DND-41 (cell line): ENCODE results near the gene GNLY.
"Not testable (repeated sequence)": the region's sequence is repeated elsewhere in the genome, so short reads cannot be mapped to it uniquely, and the experiment has no call there.

Experiments
- ATAC-seq: fragments of 200-7000 bp; cut with Tn5 transposase; 3 replicates; pipeline ENCODE4 v1.9.1; 2021; ENCODE audit warnings: low read depth; ENCODE audit not compliant: insufficient read depth
- DNase-seq: peaks from one replicate; pipeline ENCODE4 v3.0.0-alpha.2; 2020
- H2AFZ ChIP-seq: 2 replicates; pipeline ENCODE4 v1.6.0; 2012; ENCODE audit warnings: low read depth, low read length
- H3K27ac ChIP-seq: 2 replicates; pipeline ENCODE4 v1.5.1; 2012; ENCODE audit warnings: low read length, inconsistent platforms
- H3K27me3 ChIP-seq: fragments of 200-600 bp; sonication (generic); 2 replicates; pipeline ENCODE4 v1.6.0; 2012; ENCODE audit warnings: low read length, mild to moderate bottlenecking, inconsistent platforms; ENCODE audit not compliant: insufficient read depth, poor library complexity
- H3K36me3 ChIP-seq: 2 replicates; pipeline ENCODE4 v1.5.1; 2012; ENCODE audit warnings: low read length, inconsistent platforms; ENCODE audit not compliant: insufficient read depth
- H3K4me1 ChIP-seq: 2 replicates; pipeline ENCODE4 v1.5.1; 2012; ENCODE audit warnings: mild to moderate bottlenecking, low read length; ENCODE audit not compliant: insufficient read depth
- H3K4me2 ChIP-seq: 2 replicates; pipeline ENCODE4 v1.6.0; 2012; ENCODE audit warnings: mild to moderate bottlenecking, moderate library complexity, low read length, inconsistent platforms; ENCODE audit not compliant: insufficient read depth
- H3K4me3 ChIP-seq, 2 experiments: fragments of 200-600 bp in 1 of 2; shearing (Covaris generic) in 1 of 2; 2 replicates each; pipeline ENCODE4 v1.5.1; 2012 to 2016; ENCODE audit warnings: inconsistent platforms in 2 of 2, low read length in 2 of 2, mild to moderate bottlenecking in 2 of 2, low read depth in 1 of 2, moderate library complexity in 1 of 2
- H3K79me2 ChIP-seq: 2 replicates; pipeline ENCODE4 v1.6.0; 2012; ENCODE audit warnings: low read length, inconsistent platforms; ENCODE audit not compliant: insufficient read depth
- H3K9ac ChIP-seq: 2 replicates; pipeline ENCODE4 v1.6.0; 2012; ENCODE audit warnings: low read depth, mild to moderate bottlenecking, inconsistent platforms, low read length, moderate library complexity
- H3K9me3 ChIP-seq: 2 replicates; pipeline ENCODE4 v1.5.1; 2012; ENCODE audit warnings: low read length, moderate library complexity, mild to moderate bottlenecking, inconsistent platforms; ENCODE audit not compliant: insufficient read depth, severe bottlenecking
- H4K20me1 ChIP-seq: 2 replicates; pipeline ENCODE4 v1.6.0; 2012; ENCODE audit warnings: low read length; ENCODE audit not compliant: insufficient read depth
- CTCF ChIP-seq: IDR thresholded peaks from 2 replicates; pipeline ENCODE4 v1.5.1; 2012; ENCODE audit warnings: borderline replicate concordance, low read length, moderate library complexity, mild to moderate bottlenecking; ENCODE audit not compliant: poor library complexity, severe bottlenecking; ENCODE audit errors: extremely low read depth
- EZH2 ChIP-seq: IDR thresholded peaks from 3 replicates; pipeline ENCODE4 v1.6.1; 2012; ENCODE audit warnings: borderline replicate concordance, low read depth, mild to moderate bottlenecking, moderate library complexity, low read length, inconsistent platforms; ENCODE audit not compliant: severe bottlenecking

GNLY gene

GRCh38 chr2:85655961-85656417, 38.2 kb upstream of the GNLY start:
- no peaks in the 10 kb centered on the region for H3K27me3 ChIP-seq
- no peaks in the 10 kb centered on the region for H3K9me3 ChIP-seq
- no peaks in the 10 kb centered on the region for H3K4me1 ChIP-seq
- H3K36me3 ChIP-seq: peaks cover 42% of the 10 kb centered on the region
- DNase-seq (no peak), ATAC-seq (0 out of 3 replicates have a peak, but pooled peaks have one; percentile 23)
- TF ChIP-seq EZH2 (no peak), CTCF (no peak)
- H2AFZ ChIP-seq: no peak overlapping the region
- no peak overlapping the region for H3K4me2 ChIP-seq
- no peak overlapping the region for H3K4me3 ChIP-seq
- no peak overlapping the region for H3K27ac ChIP-seq
- no peak overlapping the region for H3K9ac ChIP-seq
- no peaks in the 10 kb centered on the region for H3K79me2 ChIP-seq
- H4K20me1 ChIP-seq: no peaks in the 10 kb centered on the region

- Histone ChIP-seq H3K27me3 (no peaks in the 10 kb centered on the region), H3K79me2 (no peaks in the 10 kb centered on the region), H4K20me1 (no peaks in the 10 kb centered on the region), H3K36me3 (peaks cover 40% of the 10 kb centered on the region), H3K4me3 (no peak overlapping the region), H2AFZ (no peak overlapping the region), H3K27ac (no peak overlapping the region), H3K4me1 (no peaks in the 10 kb centered on the region), H3K4me2 (no peak overlapping the region), H3K9ac (no peak overlapping the region), H3K9me3 (no peaks in the 10 kb centered on the region)
- DNase-seq (no peak), ATAC-seq (no peak)
- TF ChIP-seq EZH2 (no peak), CTCF (no peak)
These were observed 37.7 kb upstream of the GNLY start for GRCh38 chr2:85656468-85656867.

GRCh38 chr2:85657399-85657798, 36.8 kb upstream of the GNLY start:
- not testable (repeated sequence) for H3K9ac ChIP-seq, H3K4me3 ChIP-seq, ATAC-seq, DNase-seq, H3K27me3 ChIP-seq, H2AFZ ChIP-seq, H3K4me2 ChIP-seq, H3K79me2 ChIP-seq, H4K20me1 ChIP-seq, H3K4me1 ChIP-seq, H3K27ac ChIP-seq, H3K9me3 ChIP-seq
- H3K36me3 ChIP-seq: peaks cover 32% of the 10 kb centered on the region

- no peaks in the 10 kb centered on the region for H3K27me3 ChIP-seq
- H3K9ac ChIP-seq: no peak overlapping the region
- no peaks in the 10 kb centered on the region for H3K79me2 ChIP-seq
- H2AFZ ChIP-seq: no peak overlapping the region
- 0 out of 3 replicates have a peak, but pooled peaks have one; percentile 23 for ATAC-seq
- peaks cover 19% of the 10 kb centered on the region; the same call in 1 of the 2 replicates for H3K36me3 ChIP-seq
- H3K4me2 ChIP-seq: no peak overlapping the region
- no peaks in the 10 kb centered on the region for H3K9me3 ChIP-seq
- H3K4me1 ChIP-seq: no peaks in the 10 kb centered on the region
- no peak overlapping the region for H3K4me3 ChIP-seq
- 0 out of 2 replicates have a peak, but pooled peaks cover 3% of the 10 kb centered on the region for H4K20me1 ChIP-seq
- no peak for TF ChIP-seq CTCF
- TF ChIP-seq EZH2: no peak
- no peak overlapping the region for H3K27ac ChIP-seq
- DNase-seq: no peak
These were observed 34.7 kb upstream of the GNLY start for GRCh38 chr2:85659324-85659981.

GRCh38 chr2:85660301-85660700, 33.9 kb upstream of the GNLY start:
- not testable (repeated sequence) for H4K20me1 ChIP-seq, H3K27ac ChIP-seq, ATAC-seq, H3K4me2 ChIP-seq, H3K27me3 ChIP-seq, H3K4me1 ChIP-seq, H3K9ac ChIP-seq, H3K79me2 ChIP-seq, H2AFZ ChIP-seq, DNase-seq, H3K9me3 ChIP-seq, H3K4me3 ChIP-seq
- peaks cover 19% of the 10 kb centered on the region; the same call in 1 of the 2 replicates for H3K36me3 ChIP-seq
